Testis (tissue), 2 donors: ENCODE data around the gene IMPG1.

ENCODE experiments used
- CTCF ChIP-seq, 3 experiments: fragments of 450-650 bp in 2 of 3; fragments of 200-600 bp in 1 of 3; sonication (generic) in 1 of 3; IDR thresholded peaks; one replicate each; pipeline ENCODE4 v1.5.1; 2016 to 2019; ENCODE audit warnings: antibody characterized with exemption in 3 of 3, mild to moderate bottlenecking in 2 of 3, moderate library complexity in 1 of 3
- POLR2A ChIP-seq: fragments of 450-650 bp; IDR thresholded peaks from one replicate; pipeline ENCODE4 v1.6.1; 2017; ENCODE audit warnings: antibody characterized with exemption, mild to moderate bottlenecking, moderate library complexity

- TF ChIP-seq CTCF (IDR thresholded peaks at IDR 0.05) (no peak), POLR2A (no peak)
Observed at GRCh38 chr6:75893776-75894152, 178.7 kb downstream of the IMPG1 start.
